HepG2 (cell line): ENCODE data around the gene ATP1A1. TPM values are rescaled to one million over a fixed set of nuclear protein-coding genes. Genes with fewer than 3 reads are reported as not detected.

Experiments used
- CHCHD3 ChIP-seq: sonication (generic); formaldehyde crosslinking; IDR thresholded peaks from 2 replicates; pipeline ENCODE4 v1.8.0; 2022; ENCODE audit warnings: mild to moderate bottlenecking, missing genetic modification reagents, moderate library complexity
- HBP1 ChIP-seq: IDR thresholded peaks from 2 replicates; pipeline ENCODE4 v1.6.1; 2016; ENCODE audit warnings: low read depth, control low read depth
- HNF4G ChIP-seq, 2 experiments: sonication (generic) in 1 of 2; formaldehyde crosslinking in 1 of 2; IDR thresholded peaks; 2 replicates each; pipeline versions ENCODE4 v1.4.0 to v1.6.1; 2011 to 2020; ENCODE audit warnings: borderline replicate concordance in 2 of 2, low read depth in 2 of 2, mild to moderate bottlenecking in 2 of 2, low read length in 1 of 2, missing genetic modification reagents in 1 of 2, moderate library complexity in 1 of 2
- MXI1 ChIP-seq: IDR thresholded peaks from 3 replicates; pipeline ENCODE4 v1.6.1; 2012; ENCODE audit warnings: low read depth, low read length, inconsistent platforms, borderline replicate concordance
- STAT5B ChIP-seq: sonication (generic); formaldehyde crosslinking; IDR thresholded peaks from 2 replicates; pipeline ENCODE4 v1.4.0; 2020; ENCODE audit warnings: missing genetic modification reagents
- ZNF430 ChIP-seq: sonication (generic); formaldehyde crosslinking; IDR thresholded peaks from 2 replicates; pipeline ENCODE4 v1.9.0; 2021; ENCODE audit warnings: mild to moderate bottlenecking, missing genetic modification reagents
- ZNF781 ChIP-seq: sonication (generic); formaldehyde crosslinking; IDR thresholded peaks from 2 replicates; pipeline ENCODE4 v1.5.1; 2020; ENCODE audit warnings: borderline replicate concordance, mild to moderate bottlenecking, missing genetic modification reagents; ENCODE audit errors: not compliant biosample characterization
- polyA plus RNA-seq, 8 experiments: library from polyadenylated mRNA; depleted of rRNA in 3 of 8; stranded (reverse) in 7 of 8; unstranded in 1 of 8; fragments of >200 nt; fragmentation: Illumina TruSeq in 4 of 8; extraction: Trizol in 4 of 8; gene quantifications; 2 replicates each; pipeline versions ENCODE4 v1.2.1 to v1.2.3, GENCODE V29; 2011 to 2016; ENCODE audit warnings: low read depth in 4 of 8, missing spikeins in 1 of 8, mixed read lengths in 1 of 8; ENCODE audit not compliant: insufficient read depth in 1 of 8
- total RNA-seq, 5 experiments: library from RNA; depleted of rRNA; stranded (reverse); fragments of >200 nt; fragmentation: Illumina TruSeq; extraction: Trizol; gene quantifications; 2 replicates each; pipeline ENCODE4 v1.2.3, GENCODE V29; 2016; ENCODE audit warnings: low read depth in 1 of 5
- TF ChIP-seq, protein P1 (sequence below): sonication (generic); formaldehyde crosslinking; IDR thresholded peaks from 2 replicates; pipeline ENCODE4 v1.5.1; 2020; ENCODE audit warnings: mild to moderate bottlenecking, missing genetic modification reagents, borderline replicate concordance
- TF ChIP-seq, protein P2 (sequence below), 2 experiments: sonication (generic) in 1 of 2; formaldehyde crosslinking in 1 of 2; IDR thresholded peaks; 2 replicates each; pipeline versions ENCODE4 v1.6.1 to v1.9.0; 2014 to 2022; ENCODE audit warnings: antibody characterized with exemption in 1 of 2, borderline replicate concordance in 1 of 2, inconsistent platforms in 1 of 2, low read depth in 1 of 2, missing genetic modification reagents in 1 of 2

ATP1A1 gene
- total and polyA plus RNA-seq, 2 of the 13 experiments (the other 11 are each of a cell fraction or from before 2014, with no cell fraction given) = 280 to 705 TPM

- TF ChIP-seq ZNF430 (CRISPR knock-in tag) (0 out of 2 replicates have a peak, but pooled peaks have one; percentile 47), HNF4G (IDR thresholded peaks at IDR 0.05; ENCODE audit: borderline replicate concordance, low read depth, low read length) (no peak; the same call in 1 of the 2 replicates), HNF4G (CRISPR knock-in tag; IDR thresholded peaks at IDR 0.05; ENCODE audit: borderline replicate concordance, low read depth) (no peak), STAT5B (CRISPR knock-in tag) (no peak), MXI1 (peak; percentile 94; the same call in 1 of the 3 replicates), CHCHD3 (CRISPR knock-in tag) (peak; percentile 66; the same call in 1 of the 2 replicates), ZNF781 (CRISPR knock-in tag) (no peak), HBP1 (CRISPR knock-in tag) (0 out of 2 replicates have a peak, but pooled peaks have one; percentile 31)
- TF ChIP-seq, protein P1, sequence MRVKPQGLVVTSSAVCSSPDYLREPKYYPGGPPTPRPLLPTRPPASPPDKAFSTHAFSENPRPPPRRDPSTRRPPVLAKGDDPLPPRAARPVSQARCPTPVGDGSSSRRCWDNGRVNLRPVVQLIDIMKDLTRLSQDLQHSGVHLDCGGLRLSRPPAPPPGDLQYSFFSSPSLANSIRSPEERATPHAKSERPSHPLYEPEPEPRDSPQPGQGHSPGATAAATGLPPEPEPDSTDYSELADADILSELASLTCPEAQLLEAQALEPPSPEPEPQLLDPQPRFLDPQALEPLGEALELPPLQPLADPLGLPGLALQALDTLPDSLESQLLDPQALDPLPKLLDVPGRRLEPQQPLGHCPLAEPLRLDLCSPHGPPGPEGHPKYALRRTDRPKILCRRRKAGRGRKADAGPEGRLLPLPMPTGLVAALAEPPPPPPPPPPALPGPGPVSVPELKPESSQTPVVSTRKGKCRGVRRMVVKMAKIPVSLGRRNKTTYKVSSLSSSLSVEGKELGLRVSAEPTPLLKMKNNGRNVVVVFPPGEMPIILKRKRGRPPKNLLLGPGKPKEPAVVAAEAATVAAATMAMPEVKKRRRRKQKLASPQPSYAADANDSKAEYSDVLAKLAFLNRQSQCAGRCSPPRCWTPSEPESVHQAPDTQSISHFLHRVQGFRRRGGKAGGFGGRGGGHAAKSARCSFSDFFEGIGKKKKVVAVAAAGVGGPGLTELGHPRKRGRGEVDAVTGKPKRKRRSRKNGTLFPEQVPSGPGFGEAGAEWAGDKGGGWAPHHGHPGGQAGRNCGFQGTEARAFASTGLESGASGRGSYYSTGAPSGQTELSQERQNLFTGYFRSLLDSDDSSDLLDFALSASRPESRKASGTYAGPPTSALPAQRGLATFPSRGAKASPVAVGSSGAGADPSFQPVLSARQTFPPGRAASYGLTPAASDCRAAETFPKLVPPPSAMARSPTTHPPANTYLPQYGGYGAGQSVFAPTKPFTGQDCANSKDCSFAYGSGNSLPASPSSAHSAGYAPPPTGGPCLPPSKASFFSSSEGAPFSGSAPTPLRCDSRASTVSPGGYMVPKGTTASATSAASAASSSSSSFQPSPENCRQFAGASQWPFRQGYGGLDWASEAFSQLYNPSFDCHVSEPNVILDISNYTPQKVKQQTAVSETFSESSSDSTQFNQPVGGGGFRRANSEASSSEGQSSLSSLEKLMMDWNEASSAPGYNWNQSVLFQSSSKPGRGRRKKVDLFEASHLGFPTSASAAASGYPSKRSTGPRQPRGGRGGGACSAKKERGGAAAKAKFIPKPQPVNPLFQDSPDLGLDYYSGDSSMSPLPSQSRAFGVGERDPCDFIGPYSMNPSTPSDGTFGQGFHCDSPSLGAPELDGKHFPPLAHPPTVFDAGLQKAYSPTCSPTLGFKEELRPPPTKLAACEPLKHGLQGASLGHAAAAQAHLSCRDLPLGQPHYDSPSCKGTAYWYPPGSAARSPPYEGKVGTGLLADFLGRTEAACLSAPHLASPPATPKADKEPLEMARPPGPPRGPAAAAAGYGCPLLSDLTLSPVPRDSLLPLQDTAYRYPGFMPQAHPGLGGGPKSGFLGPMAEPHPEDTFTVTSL (CRISPR knock-in tag) = 0 out of 2 replicates have a peak, but pooled peaks have one; percentile 37
- TF ChIP-seq, protein P2, sequence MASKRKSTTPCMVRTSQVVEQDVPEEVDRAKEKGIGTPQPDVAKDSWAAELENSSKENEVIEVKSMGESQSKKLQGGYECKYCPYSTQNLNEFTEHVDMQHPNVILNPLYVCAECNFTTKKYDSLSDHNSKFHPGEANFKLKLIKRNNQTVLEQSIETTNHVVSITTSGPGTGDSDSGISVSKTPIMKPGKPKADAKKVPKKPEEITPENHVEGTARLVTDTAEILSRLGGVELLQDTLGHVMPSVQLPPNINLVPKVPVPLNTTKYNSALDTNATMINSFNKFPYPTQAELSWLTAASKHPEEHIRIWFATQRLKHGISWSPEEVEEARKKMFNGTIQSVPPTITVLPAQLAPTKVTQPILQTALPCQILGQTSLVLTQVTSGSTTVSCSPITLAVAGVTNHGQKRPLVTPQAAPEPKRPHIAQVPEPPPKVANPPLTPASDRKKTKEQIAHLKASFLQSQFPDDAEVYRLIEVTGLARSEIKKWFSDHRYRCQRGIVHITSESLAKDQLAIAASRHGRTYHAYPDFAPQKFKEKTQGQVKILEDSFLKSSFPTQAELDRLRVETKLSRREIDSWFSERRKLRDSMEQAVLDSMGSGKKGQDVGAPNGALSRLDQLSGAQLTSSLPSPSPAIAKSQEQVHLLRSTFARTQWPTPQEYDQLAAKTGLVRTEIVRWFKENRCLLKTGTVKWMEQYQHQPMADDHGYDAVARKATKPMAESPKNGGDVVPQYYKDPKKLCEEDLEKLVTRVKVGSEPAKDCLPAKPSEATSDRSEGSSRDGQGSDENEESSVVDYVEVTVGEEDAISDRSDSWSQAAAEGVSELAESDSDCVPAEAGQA (IDR thresholded peaks at IDR 0.05; ENCODE audit: low read depth) = no peak
- TF ChIP-seq, protein P2 (CRISPR knock-in tag; IDR thresholded peaks at IDR 0.05; ENCODE audit: borderline replicate concordance) = peak; percentile 44; the same call in 1 of the 2 replicates
Observed at GRCh38 chr1:116372651-116373430, at the start of gene ATP1A1 (continued).
